Measurements from ENCODE around the gene GLRX2. TPM values are rescaled to one million over a fixed set of nuclear protein-coding genes. Genes with fewer than 3 reads are reported as not detected.

Gene GLRX2
- total RNA-seq, 1 donor from 2014 or later, result 11.0 TPM

DNA sequence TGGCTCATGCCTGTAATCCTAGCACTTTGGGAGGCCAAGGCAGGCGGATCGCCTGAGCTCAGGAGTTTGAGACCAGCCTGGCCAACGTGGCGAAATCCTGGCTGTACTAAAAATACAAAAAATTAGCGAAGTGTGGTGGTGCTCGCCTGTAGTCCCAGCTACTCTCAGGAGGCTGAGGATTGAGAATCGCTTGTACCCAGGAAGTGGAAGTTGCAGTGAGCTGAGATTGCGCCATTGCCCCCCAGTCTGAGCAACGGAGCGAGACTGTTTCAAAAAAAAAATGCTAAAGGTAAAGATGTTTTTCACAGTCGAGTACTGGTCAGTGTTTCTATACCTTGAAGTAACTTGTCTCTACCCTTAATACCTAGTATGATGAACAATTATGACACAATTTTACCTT is 11.1 kb downstream of the GLRX2 start:
- H3K4me3 Mint-ChIP-seq (ENCODE audit: unreplicated experiment), result no peak overlapping the region
- no peak for DNase-seq (ENCODE audit: low spot score)
- no peak overlapping the region for H3K27ac Mint-ChIP-seq (ENCODE audit: unreplicated experiment)
- no peaks in the 10 kb centered on the region for H3K4me1 Mint-ChIP-seq (ENCODE audit: unreplicated experiment)
- peaks cover 4% of the 10 kb centered on the region for H3K36me3 Mint-ChIP-seq (ENCODE audit: low read depth, unreplicated experiment)
- no peaks in the 10 kb centered on the region for H3K27me3 Mint-ChIP-seq (ENCODE audit: unreplicated experiment)
- H3K9me3 Mint-ChIP-seq (ENCODE audit: unreplicated experiment), result no peaks in the 10 kb centered on the region
- TF ChIP-seq, protein P1, sequence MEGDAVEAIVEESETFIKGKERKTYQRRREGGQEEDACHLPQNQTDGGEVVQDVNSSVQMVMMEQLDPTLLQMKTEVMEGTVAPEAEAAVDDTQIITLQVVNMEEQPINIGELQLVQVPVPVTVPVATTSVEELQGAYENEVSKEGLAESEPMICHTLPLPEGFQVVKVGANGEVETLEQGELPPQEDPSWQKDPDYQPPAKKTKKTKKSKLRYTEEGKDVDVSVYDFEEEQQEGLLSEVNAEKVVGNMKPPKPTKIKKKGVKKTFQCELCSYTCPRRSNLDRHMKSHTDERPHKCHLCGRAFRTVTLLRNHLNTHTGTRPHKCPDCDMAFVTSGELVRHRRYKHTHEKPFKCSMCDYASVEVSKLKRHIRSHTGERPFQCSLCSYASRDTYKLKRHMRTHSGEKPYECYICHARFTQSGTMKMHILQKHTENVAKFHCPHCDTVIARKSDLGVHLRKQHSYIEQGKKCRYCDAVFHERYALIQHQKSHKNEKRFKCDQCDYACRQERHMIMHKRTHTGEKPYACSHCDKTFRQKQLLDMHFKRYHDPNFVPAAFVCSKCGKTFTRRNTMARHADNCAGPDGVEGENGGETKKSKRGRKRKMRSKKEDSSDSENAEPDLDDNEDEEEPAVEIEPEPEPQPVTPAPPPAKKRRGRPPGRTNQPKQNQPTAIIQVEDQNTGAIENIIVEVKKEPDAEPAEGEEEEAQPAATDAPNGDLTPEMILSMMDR (IDR thresholded peaks at IDR 0.05; ENCODE audit: unreplicated experiment), result no peak

DNA sequence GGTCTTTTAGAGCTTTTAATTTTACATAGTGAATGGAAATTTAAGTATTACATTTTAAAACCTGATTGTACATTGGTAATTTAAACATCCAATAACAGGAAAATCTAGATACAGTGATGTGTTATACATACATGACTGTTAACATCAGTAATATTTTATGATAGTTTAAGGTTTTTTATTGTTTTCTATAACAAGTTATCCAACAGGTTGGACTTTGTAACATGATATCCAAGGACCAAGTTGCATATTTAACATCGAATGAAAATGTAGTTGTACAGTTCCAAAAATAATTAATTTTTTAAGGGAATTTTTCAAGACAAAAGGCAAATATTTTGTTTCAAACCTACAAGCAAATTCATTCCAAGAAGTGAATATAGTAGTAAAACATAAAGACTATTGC is 14.3 kb downstream of the GLRX2 start:
- Mint-ChIP-seq H3K9me3 (ENCODE audit: unreplicated experiment) (no peaks in the 10 kb centered on the region), H3K4me3 (ENCODE audit: unreplicated experiment) (no peak overlapping the region), H3K27ac (ENCODE audit: unreplicated experiment) (no peak overlapping the region), H3K36me3 (ENCODE audit: low read depth, unreplicated experiment) (no peaks in the 10 kb centered on the region), H3K27me3 (ENCODE audit: unreplicated experiment) (no peaks in the 10 kb centered on the region), H3K4me1 (ENCODE audit: unreplicated experiment) (no peaks in the 10 kb centered on the region)
- DNase-seq (ENCODE audit: low spot score), result no peak
- TF ChIP-seq, protein P1 (IDR thresholded peaks at IDR 0.05; ENCODE audit: unreplicated experiment), result no peak

DNA sequence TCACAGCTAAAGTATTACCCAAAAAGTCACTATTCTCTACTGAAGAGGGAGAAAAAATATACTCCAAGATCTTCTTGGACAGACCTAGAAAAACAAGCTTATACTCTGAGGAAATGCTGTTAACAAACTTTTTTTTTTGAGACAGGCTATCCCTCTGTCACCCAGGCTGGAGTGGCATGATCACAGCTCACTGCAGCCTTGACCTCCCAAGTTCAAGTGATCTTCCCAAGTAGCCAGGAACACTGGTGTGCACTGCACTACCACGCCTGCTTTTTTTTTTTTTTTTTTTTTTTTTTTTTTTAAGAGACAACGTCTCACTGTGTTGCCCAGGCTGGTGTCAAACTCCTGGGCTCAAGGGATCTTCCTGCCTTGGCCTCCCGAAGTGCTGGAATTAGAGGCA is 17.3 kb downstream of the GLRX2 start:
- TF ChIP-seq, protein P1 (IDR thresholded peaks at IDR 0.05; ENCODE audit: unreplicated experiment), result no peak
- H3K4me1 Mint-ChIP-seq (ENCODE audit: unreplicated experiment), result no peaks in the 10 kb centered on the region
- no peak for DNase-seq (ENCODE audit: low spot score)
- H3K36me3 Mint-ChIP-seq (ENCODE audit: low read depth, unreplicated experiment), result peaks cover 14% of the 10 kb centered on the region
- H3K27ac Mint-ChIP-seq (ENCODE audit: unreplicated experiment), result no peak overlapping the region
- H3K4me3 Mint-ChIP-seq (ENCODE audit: unreplicated experiment), result no peak overlapping the region
- no peaks in the 10 kb centered on the region for H3K27me3 Mint-ChIP-seq (ENCODE audit: unreplicated experiment)
- no peaks in the 10 kb centered on the region for H3K9me3 Mint-ChIP-seq (ENCODE audit: unreplicated experiment)

DNA sequence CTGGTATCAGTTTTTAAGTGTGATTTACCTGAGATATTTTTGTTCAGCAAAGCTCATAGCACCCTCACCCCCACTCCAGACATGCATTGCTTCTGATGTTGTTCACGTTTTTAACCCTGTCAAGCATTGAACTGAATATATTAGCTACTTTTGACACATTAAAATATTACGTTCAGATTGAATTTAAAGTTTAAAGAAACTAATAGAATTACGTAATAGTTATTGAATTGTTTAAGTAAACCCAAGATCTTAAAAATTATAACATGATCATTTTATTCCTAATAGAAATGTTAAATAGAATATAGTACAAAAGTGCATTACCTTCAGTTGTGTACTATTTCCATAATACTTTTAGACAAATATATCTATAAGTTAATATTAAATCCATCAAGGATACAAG is 18.9 kb downstream of the GLRX2 start:
- H3K4me3 Mint-ChIP-seq (ENCODE audit: unreplicated experiment), result no peak overlapping the region
- H3K36me3 Mint-ChIP-seq (ENCODE audit: low read depth, unreplicated experiment), result peaks cover 23% of the 10 kb centered on the region
- no peaks in the 10 kb centered on the region for H3K4me1 Mint-ChIP-seq (ENCODE audit: unreplicated experiment)
- H3K27me3 Mint-ChIP-seq (ENCODE audit: unreplicated experiment), result no peaks in the 10 kb centered on the region
- DNase-seq (ENCODE audit: low spot score), result no peak
- H3K27ac Mint-ChIP-seq (ENCODE audit: unreplicated experiment), result no peak overlapping the region
- no peaks in the 10 kb centered on the region for H3K9me3 Mint-ChIP-seq (ENCODE audit: unreplicated experiment)
- TF ChIP-seq, protein P1 (IDR thresholded peaks at IDR 0.05; ENCODE audit: unreplicated experiment), result no peak

DNA sequence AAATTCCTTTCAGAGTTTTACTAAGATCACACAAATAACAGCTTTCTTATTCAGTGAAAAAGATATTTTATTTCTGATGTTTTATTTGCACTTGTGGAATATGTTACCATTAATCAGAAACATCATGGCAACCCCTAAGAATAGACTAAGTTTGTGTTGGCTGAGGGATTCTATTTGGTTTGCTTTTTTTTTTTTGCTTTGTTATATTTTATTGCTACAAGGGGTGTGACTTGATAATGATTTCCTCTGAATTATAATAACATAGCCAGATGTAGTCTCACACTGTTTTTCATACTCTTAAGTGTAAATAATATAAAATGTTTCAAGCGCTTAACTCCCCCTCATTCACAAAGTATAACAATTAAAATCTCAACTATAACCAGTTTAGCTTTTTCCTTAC is 20.0 kb downstream of the GLRX2 start:
- no peak overlapping the region for H3K4me3 Mint-ChIP-seq (ENCODE audit: unreplicated experiment)
- TF ChIP-seq, protein P1 (IDR thresholded peaks at IDR 0.05; ENCODE audit: unreplicated experiment), result no peak
- H3K4me1 Mint-ChIP-seq (ENCODE audit: unreplicated experiment), result no peaks in the 10 kb centered on the region
- peaks cover 24% of the 10 kb centered on the region for H3K36me3 Mint-ChIP-seq (ENCODE audit: low read depth, unreplicated experiment)
- H3K27ac Mint-ChIP-seq (ENCODE audit: unreplicated experiment), result no peak overlapping the region
- DNase-seq (ENCODE audit: low spot score), result no peak
- no peaks in the 10 kb centered on the region for H3K9me3 Mint-ChIP-seq (ENCODE audit: unreplicated experiment)
- H3K27me3 Mint-ChIP-seq (ENCODE audit: unreplicated experiment), result no peaks in the 10 kb centered on the region

All from endothelial cell (in vitro differentiated cells).